ENCODE data around the gene ZNF284. TPM values are rescaled to one million over a fixed set of nuclear protein-coding genes. Genes with fewer than 3 reads are reported as not detected.

The ZNF284 gene
- total RNA-seq, 1 donor from 2014 or later, result 1.5 TPM

GRCh38 chr19:44093931-44094765, 22.2 kb downstream of the ZNF284 start, which contains the start of gene ZNF224:
ZNF224 (plus strand) TSS chr19:44094361; CDS start chr19:44097874, 3,513 bp downstream.
- Histone ChIP-seq H3K4me3 (ENCODE audit: low read depth, low read length) (peak within 1 kb of the TSS; percentile 94), H3K36me3 (ENCODE audit: control insufficient read depth, insufficient read depth, low read length) (no peaks in the 10 kb centered on the region), H3K27me3 (ENCODE audit: control insufficient read depth, insufficient read depth, low read length) (no peaks in the 10 kb centered on the region)
- TF ChIP-seq, protein P1, sequence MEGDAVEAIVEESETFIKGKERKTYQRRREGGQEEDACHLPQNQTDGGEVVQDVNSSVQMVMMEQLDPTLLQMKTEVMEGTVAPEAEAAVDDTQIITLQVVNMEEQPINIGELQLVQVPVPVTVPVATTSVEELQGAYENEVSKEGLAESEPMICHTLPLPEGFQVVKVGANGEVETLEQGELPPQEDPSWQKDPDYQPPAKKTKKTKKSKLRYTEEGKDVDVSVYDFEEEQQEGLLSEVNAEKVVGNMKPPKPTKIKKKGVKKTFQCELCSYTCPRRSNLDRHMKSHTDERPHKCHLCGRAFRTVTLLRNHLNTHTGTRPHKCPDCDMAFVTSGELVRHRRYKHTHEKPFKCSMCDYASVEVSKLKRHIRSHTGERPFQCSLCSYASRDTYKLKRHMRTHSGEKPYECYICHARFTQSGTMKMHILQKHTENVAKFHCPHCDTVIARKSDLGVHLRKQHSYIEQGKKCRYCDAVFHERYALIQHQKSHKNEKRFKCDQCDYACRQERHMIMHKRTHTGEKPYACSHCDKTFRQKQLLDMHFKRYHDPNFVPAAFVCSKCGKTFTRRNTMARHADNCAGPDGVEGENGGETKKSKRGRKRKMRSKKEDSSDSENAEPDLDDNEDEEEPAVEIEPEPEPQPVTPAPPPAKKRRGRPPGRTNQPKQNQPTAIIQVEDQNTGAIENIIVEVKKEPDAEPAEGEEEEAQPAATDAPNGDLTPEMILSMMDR (IDR thresholded peaks at IDR 0.05; ENCODE audit: insufficient read depth, low read length, poor library complexity, severe bottlenecking), result no peak
- peak; percentile 76 for DNase-seq (ENCODE audit: low read depth)

GRCh38 chr19:44107751-44108150, 35.8 kb downstream of the ZNF284 start:
- TF ChIP-seq, protein P1 (IDR thresholded peaks at IDR 0.05; ENCODE audit: insufficient read depth, low read length, poor library complexity, severe bottlenecking), result no peak
- H3K27me3 ChIP-seq (ENCODE audit: control insufficient read depth, insufficient read depth, low read length), result no peaks in the 10 kb centered on the region
- H3K36me3 ChIP-seq (ENCODE audit: control insufficient read depth, insufficient read depth, low read length), result no peaks in the 10 kb centered on the region
- no peak for DNase-seq (ENCODE audit: low read depth)
- no peak overlapping the region for H3K4me3 ChIP-seq (ENCODE audit: low read depth, low read length)

- TF ChIP-seq, protein P1 (IDR thresholded peaks at IDR 0.05; ENCODE audit: insufficient read depth, low read length, poor library complexity, severe bottlenecking), result no peak
- DNase-seq (ENCODE audit: low read depth), result no peak
- no peak overlapping the region for H3K4me3 ChIP-seq (ENCODE audit: low read depth, low read length)
- no peaks in the 10 kb centered on the region for H3K36me3 ChIP-seq (ENCODE audit: control insufficient read depth, insufficient read depth, low read length)
- H3K27me3 ChIP-seq (ENCODE audit: control insufficient read depth, insufficient read depth, low read length), result no peaks in the 10 kb centered on the region
These were observed 37.5 kb downstream of the ZNF284 start for GRCh38 chr19:44109458-44109857.

DNA sequence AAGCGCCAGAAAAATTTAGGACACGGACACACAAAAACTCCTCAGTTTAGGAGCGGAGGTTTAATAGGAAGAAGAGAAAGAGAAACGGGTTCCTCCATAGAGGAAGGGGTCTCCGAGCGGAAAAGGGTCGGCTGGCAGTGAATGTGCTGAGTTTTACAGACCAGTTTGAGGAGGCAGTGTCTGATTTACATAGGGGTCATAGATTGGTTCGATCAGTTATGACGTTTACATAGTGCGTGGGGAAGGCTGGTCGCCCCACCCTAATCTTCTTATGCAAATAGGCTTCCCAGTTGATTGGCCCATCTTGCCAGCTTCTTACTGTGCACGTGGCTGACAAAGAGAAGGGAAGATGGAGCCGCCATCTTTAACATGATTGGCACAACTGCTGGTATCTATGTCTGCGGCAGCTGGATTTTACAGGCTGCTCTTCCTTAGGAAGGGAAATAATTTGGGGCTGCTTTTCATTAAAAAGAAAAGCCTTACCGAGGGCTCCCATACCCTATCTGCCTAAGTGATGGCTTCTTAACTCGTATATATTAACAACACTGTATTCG, 40.0 kb downstream of the ZNF284 start:
- Histone ChIP-seq H3K4me3 (ENCODE audit: low read depth, low read length) (peak overlapping the region; percentile 55), H3K27me3 (ENCODE audit: control insufficient read depth, insufficient read depth, low read length) (no peaks in the 10 kb centered on the region), H3K36me3 (ENCODE audit: control insufficient read depth, insufficient read depth, low read length) (no peaks in the 10 kb centered on the region)
- peak; percentile 38 for DNase-seq (ENCODE audit: low read depth)
- TF ChIP-seq, protein P1 (IDR thresholded peaks at IDR 0.05; ENCODE audit: insufficient read depth, low read length, poor library complexity, severe bottlenecking), result no peak

GRCh38 chr19:44112802-44113137, 40.8 kb downstream of the ZNF284 start:
- Histone ChIP-seq H3K27me3 (ENCODE audit: control insufficient read depth, insufficient read depth, low read length) (no peaks in the 10 kb centered on the region), H3K4me3 (ENCODE audit: low read depth, low read length) (peak overlapping the region; percentile 55), H3K36me3 (ENCODE audit: control insufficient read depth, insufficient read depth, low read length) (no peaks in the 10 kb centered on the region)
- TF ChIP-seq, protein P1 (IDR thresholded peaks at IDR 0.05; ENCODE audit: insufficient read depth, low read length, poor library complexity, severe bottlenecking), result no peak
- no peak for DNase-seq (ENCODE audit: low read depth)

Measured in kidney epithelial cell (primary cell).